Neuronal stem cell (in vitro differentiated cells): ENCODE measurements around the gene DENND6A.

Experiments
- DNase-seq: peaks from one replicate; pipeline ENCODE4 v3.0.0-alpha.2; 2013; ENCODE audit warnings: low spot score
- H2AFZ ChIP-seq: one replicate; pipeline ENCODE4 v1.6.1; 2013; ENCODE audit warnings: mild to moderate bottlenecking, low read length, inconsistent platforms
- H2AK5ac ChIP-seq: 2 replicates; pipeline ENCODE4 v1.6.1; 2013; ENCODE audit warnings: low read depth, mild to moderate bottlenecking, inconsistent platforms, low read length, moderate library complexity, mixed read lengths
- H2BK120ac ChIP-seq: 2 replicates; pipeline ENCODE4 v1.6.1; 2013; ENCODE audit warnings: low read depth, mild to moderate bottlenecking, inconsistent platforms, low read length, moderate library complexity, mixed read lengths
- H2BK12ac ChIP-seq: one replicate; pipeline ENCODE4 v1.6.1; 2013; ENCODE audit warnings: low read length, inconsistent platforms
- H2BK15ac ChIP-seq: 2 replicates; pipeline ENCODE4 v1.6.1; 2013; ENCODE audit warnings: mild to moderate bottlenecking, low read length, inconsistent platforms, mixed read lengths
- H2BK5ac ChIP-seq: one replicate; pipeline ENCODE4 v1.6.1; 2013; ENCODE audit warnings: inconsistent platforms, mild to moderate bottlenecking, low read length, moderate library complexity
- H3K14ac ChIP-seq: one replicate; pipeline ENCODE4 v1.6.1; 2013; ENCODE audit warnings: low read length, inconsistent platforms
- H3K18ac ChIP-seq: 2 replicates; pipeline ENCODE4 v1.6.1; 2013; ENCODE audit warnings: low read length, inconsistent platforms
- H3K23ac ChIP-seq: 2 replicates; pipeline ENCODE4 v1.6.1; 2013; ENCODE audit warnings: low read depth, mild to moderate bottlenecking, mixed read lengths, low read length, inconsistent platforms; ENCODE audit not compliant: poor library complexity
- H3K27ac ChIP-seq: replicated peaks from 3 replicates; pipeline ENCODE4 v1.5.1; 2013; ENCODE audit warnings: low read length, inconsistent platforms
- H3K27me3 ChIP-seq, 3 experiments: 2 replicates each; pipeline ENCODE4 v1.6.1; 2013; ENCODE audit warnings: low read length in 3 of 3, mild to moderate bottlenecking in 2 of 3, inconsistent platforms in 1 of 3, low read depth in 1 of 3, mixed read lengths in 1 of 3, moderate library complexity in 1 of 3; ENCODE audit not compliant: control insufficient read depth in 3 of 3, insufficient read depth in 3 of 3
- H3K36me3 ChIP-seq, 2 donors: replicated peaks in 1 of 2; 2 replicates each; pipeline ENCODE4 v1.6.1; 2013; ENCODE audit warnings: low read length in 2 of 2; ENCODE audit not compliant: control insufficient read depth in 2 of 2, insufficient read depth in 2 of 2
- H3K4ac ChIP-seq: 2 replicates; pipeline ENCODE4 v1.6.1; 2013; ENCODE audit warnings: inconsistent platforms, mild to moderate bottlenecking, low read length, moderate library complexity
- H3K4me1 ChIP-seq, 2 donors: 1 replicate in 1 of 2; 2 replicates in 1 of 2; pipeline ENCODE4 v1.6.1; 2013; ENCODE audit warnings: low read length in 2 of 2, low read depth in 1 of 2; ENCODE audit not compliant: control insufficient read depth in 2 of 2, insufficient read depth in 1 of 2
- H3K4me2 ChIP-seq: one replicate; pipeline ENCODE4 v1.6.1; 2013; ENCODE audit warnings: mild to moderate bottlenecking, low read length, inconsistent platforms; ENCODE audit not compliant: insufficient read depth, poor library complexity, severe bottlenecking
- H3K4me3 ChIP-seq, 2 donors: 2 replicates each; pipeline ENCODE4 v1.5.1; 2013; ENCODE audit warnings: low read length in 2 of 2, mild to moderate bottlenecking in 2 of 2, inconsistent platforms in 1 of 2, moderate library complexity in 1 of 2
- H3K79me1 ChIP-seq: one replicate; pipeline ENCODE4 v1.6.1; 2013; ENCODE audit warnings: low read depth, mild to moderate bottlenecking, inconsistent platforms, low read length, moderate library complexity
- H3K9ac ChIP-seq: one replicate; pipeline ENCODE4 v1.6.1; 2013; ENCODE audit warnings: mild to moderate bottlenecking, low read depth, low read length, inconsistent platforms; ENCODE audit not compliant: poor library complexity
- H3K9me3 ChIP-seq, 2 donors: replicated peaks in 1 of 2; 2 replicates each; pipeline versions ENCODE3 to v1.6.1; 2013; ENCODE audit warnings: low read length in 2 of 2, mild to moderate bottlenecking in 2 of 2, inconsistent platforms in 1 of 2, low read depth in 1 of 2, mixed read lengths in 1 of 2, moderate library complexity in 1 of 2; ENCODE audit not compliant: control insufficient read depth in 2 of 2, insufficient read depth in 1 of 2
- H4K8ac ChIP-seq: one replicate; pipeline ENCODE4 v1.6.1; 2013; ENCODE audit warnings: low read depth, mild to moderate bottlenecking, inconsistent platforms, low read length, moderate library complexity
- H4K91ac ChIP-seq: one replicate; pipeline ENCODE4 v1.6.1; 2013; ENCODE audit warnings: low read length, low read depth, mild to moderate bottlenecking, inconsistent platforms; ENCODE audit not compliant: poor library complexity
- WGBS, 2 donors: extraction: QIAGEN DNeasy Blood & Tissue Kit; methylation state at CpG; one replicate each; pipeline ENCODE4 v1.1.7; 2013; ENCODE audit warnings: missing lambda C conversion rate in 2 of 2, mixed read lengths in 1 of 2; ENCODE audit not compliant: insufficient read length in 2 of 2, insufficient replicate concordance in 1 of 2; ENCODE audit errors: extremely low coverage in 2 of 2; 5-methylcytosine and 5-hydroxymethylcytosine counted together

Gene DENND6A

GRCh38 chr3:57594576-57594975 is 98.3 kb downstream of the DENND6A start:
- Histone ChIP-seq H2AK5ac (no peak overlapping the region), H3K4me2 (no peak overlapping the region), H3K23ac (no peak overlapping the region), H2BK12ac (no peak overlapping the region), H4K91ac (no peak overlapping the region), H4K8ac (no peak overlapping the region), H3K4me3 (no peak overlapping the region), H3K18ac (no peak overlapping the region), H2BK15ac (no peak overlapping the region), H3K9me3 (no peaks in the 10 kb centered on the region), H3K27me3 (no peaks in the 10 kb centered on the region), H3K36me3 (peaks cover 0 to 46% of the 10 kb centered on the region in 2 donors), H3K14ac (no peak overlapping the region), H2AFZ (no peak overlapping the region), H2BK120ac (no peak overlapping the region), H3K9ac (no peak overlapping the region), H3K4me1 (peaks cover 2 to 5% of the 10 kb centered on the region in 2 donors), H3K27ac (no peak overlapping the region), H2BK5ac (no peak overlapping the region), H3K79me1 (peaks cover 8% of the 10 kb centered on the region), H3K4ac (no peak overlapping the region)
- no CpG with 5 or more reads among the region's 5 CpGs for WGBS, 2 donors
- DNase-seq = no peak

GRCh38 chr3:57594144-57594543 is 98.7 kb downstream of the DENND6A start:
- no peak overlapping the region for H3K23ac ChIP-seq
- no peak overlapping the region for H3K27ac ChIP-seq
- H3K4me2 ChIP-seq = no peak overlapping the region
- H3K9me3 ChIP-seq = no peaks in the 10 kb centered on the region
- H2AK5ac ChIP-seq = no peak overlapping the region
- no CpG with 5 or more reads among the region's 4 CpGs for WGBS, 2 donors
- H2BK5ac ChIP-seq = no peak overlapping the region
- no peaks in the 10 kb centered on the region for H3K27me3 ChIP-seq
- H4K8ac ChIP-seq = no peak overlapping the region
- H3K79me1 ChIP-seq = peaks cover 11% of the 10 kb centered on the region
- H2BK120ac ChIP-seq = no peak overlapping the region
- peaks cover 0 to 48% of the 10 kb centered on the region in 2 donors for H3K36me3 ChIP-seq
- H3K14ac ChIP-seq = no peak overlapping the region
- H3K4me3 ChIP-seq = no peak overlapping the region
- no peak overlapping the region for H3K9ac ChIP-seq
- no peak overlapping the region for H2BK12ac ChIP-seq
- H4K91ac ChIP-seq = no peak overlapping the region
- no peak overlapping the region for H3K4ac ChIP-seq
- no peak overlapping the region for H2BK15ac ChIP-seq
- no peak overlapping the region for H2AFZ ChIP-seq
- no peak for DNase-seq
- no peak overlapping the region for H3K18ac ChIP-seq
- peaks cover 2 to 5% of the 10 kb centered on the region in 2 donors for H3K4me1 ChIP-seq

GRCh38 chr3:57592306-57592705 is 100.6 kb downstream of the DENND6A start:
- no peaks in the 10 kb centered on the region for H3K9me3 ChIP-seq
- H2AFZ ChIP-seq = no peak overlapping the region
- H4K8ac ChIP-seq = no peak overlapping the region
- DNase-seq = no peak
- no peak overlapping the region for H3K23ac ChIP-seq
- no peak overlapping the region for H2BK12ac ChIP-seq
- H3K36me3 ChIP-seq = peaks cover 0 to 55% of the 10 kb centered on the region in 2 donors
- no peak overlapping the region for H3K4me2 ChIP-seq
- H3K27ac ChIP-seq = no peak overlapping the region
- H3K4me3 ChIP-seq = no peak overlapping the region
- H3K18ac ChIP-seq = no peak overlapping the region
- H3K9ac ChIP-seq = no peak overlapping the region
- no peak overlapping the region for H2BK120ac ChIP-seq
- H4K91ac ChIP-seq = no peak overlapping the region
- H2AK5ac ChIP-seq = no peak overlapping the region
- H3K4me1 ChIP-seq = peaks cover 2 to 5% of the 10 kb centered on the region in 2 donors
- H2BK15ac ChIP-seq = no peak overlapping the region
- no peaks in the 10 kb centered on the region for H3K27me3 ChIP-seq
- H3K4ac ChIP-seq = no peak overlapping the region
- H3K14ac ChIP-seq = no peak overlapping the region
- no peak overlapping the region for H2BK5ac ChIP-seq
- peaks cover 9% of the 10 kb centered on the region for H3K79me1 ChIP-seq
- WGBS, 2 donors = no CpG with 5 or more reads among the region's 6 CpGs

- WGBS, 2 donors = no CpG with 5 or more reads among the region's 2 CpGs
- peaks cover 0 to 69% of the 10 kb centered on the region in 2 donors for H3K36me3 ChIP-seq
These were observed 105.0 kb downstream of the DENND6A start for GRCh38 chr3:57587905-57588304.

More at GRCh38 chr3:57587905-57588304, 105.0 kb downstream of the DENND6A start:
- H3K9ac ChIP-seq = no peak overlapping the region
- no peak overlapping the region for H2BK120ac ChIP-seq
- no peak overlapping the region for H2AK5ac ChIP-seq
- no peak overlapping the region for H2BK15ac ChIP-seq
- H2BK5ac ChIP-seq = no peak overlapping the region
- H3K27me3 ChIP-seq = no peaks in the 10 kb centered on the region
- no peak overlapping the region for H3K4me3 ChIP-seq
- H2BK12ac ChIP-seq = no peak overlapping the region
- H3K23ac ChIP-seq = no peak overlapping the region
- H3K79me1 ChIP-seq = peaks cover 4% of the 10 kb centered on the region
- H4K91ac ChIP-seq = no peak overlapping the region
- H3K14ac ChIP-seq = no peak overlapping the region
- no peak overlapping the region for H3K4ac ChIP-seq
- no peak overlapping the region for H3K18ac ChIP-seq
- H3K9me3 ChIP-seq = no peaks in the 10 kb centered on the region
- no peaks in the 10 kb centered on the region for H3K4me1 ChIP-seq
- no peak overlapping the region for H2AFZ ChIP-seq
- no peak overlapping the region for H4K8ac ChIP-seq
- no peak overlapping the region for H3K27ac ChIP-seq
- H3K4me2 ChIP-seq = no peak overlapping the region
- no peak for DNase-seq
